ENCODE measurements around the gene CST9L.

CST9L gene

GRCh38 chr20:23514848-23515247 lies 53.4 kb downstream of the CST9L start:
- TF ChIP-seq POLR2AphosphoS5 (IDR thresholded peaks at IDR 0.05; ENCODE audit: low read depth, low read length): no peak
- TF ChIP-seq SIN3A (IDR thresholded peaks at IDR 0.05; ENCODE audit: borderline replicate concordance, insufficient read depth, low read length): no peak
- no peak for TF ChIP-seq FOXP2 (optimal IDR thresholded peaks at IDR 0.05; ENCODE audit: borderline replicate concordance, extremely low read depth, extremely low read length, insufficient read depth)
- TF ChIP-seq REST (IDR thresholded peaks at IDR 0.05; ENCODE audit: insufficient read depth in 1 of 2, low read depth in 2 of 2, low read length in 2 of 2): no peak
- TF ChIP-seq TAF1 (IDR thresholded peaks at IDR 0.05; ENCODE audit: borderline replicate concordance, insufficient read depth, low read length): no peak
